Peyer's patch (tissue), 4 donors: ENCODE data around the gene TATDN3.

ENCODE experiments used
- CTCF ChIP-seq, 6 experiments: fragments of 450-650 bp in 4 of 6; fragments of 200-600 bp in 2 of 6; sonication (generic) in 1 of 6; IDR thresholded peaks; one replicate each; pipeline ENCODE4 v1.5.1; 2017 to 2019; ENCODE audit warnings: antibody characterized with exemption in 6 of 6, mild to moderate bottlenecking in 3 of 6, moderate library complexity in 1 of 6
- POLR2A ChIP-seq, 2 donors: fragments of 450-650 bp; IDR thresholded peaks; one replicate each; pipeline ENCODE4 v1.5.1; 2017; ENCODE audit warnings: antibody characterized with exemption in 2 of 2, mild to moderate bottlenecking in 2 of 2, moderate library complexity in 2 of 2

- TF ChIP-seq CTCF (IDR thresholded peaks at IDR 0.05) (no peak), POLR2A (IDR thresholded peaks at IDR 0.05) (no peak)
Observed at GRCh38 chr1:212827171-212827776, 35.6 kb downstream of the TATDN3 start.
